Esophagus squamous epithelium (tissue), 5 donors: ENCODE data around the gene FN1. TPM values are rescaled to one million over a fixed set of nuclear protein-coding genes. Genes with fewer than 3 reads are reported as not detected.

Experiments
- DNase-seq: peaks from one replicate; lab custom pipeline; 2025; lab: John Stamatoyannopoulos, UW
- H3K27ac ChIP-seq, 4 donors: fragments of 200-600 bp; sonication (generic); one replicate each; pipeline ENCODE4 v1.5.1; 2016 to 2019; ENCODE audit warnings: mild to moderate bottlenecking in 1 of 4
- H3K27me3 ChIP-seq, 4 donors: fragments of 200-600 bp; sonication (generic); 1 replicate in 3 of 4; 2 replicates in 1 of 4; pipeline versions ENCODE4 v1.5.1 to v1.6.0; 2017 to 2021; ENCODE audit warnings: antibody characterized with exemption in 1 of 4
- H3K36me3 ChIP-seq, 3 donors: fragments of 200-600 bp; sonication (generic); one replicate each; pipeline ENCODE4 v1.5.1; 2016 to 2019
- H3K4me1 ChIP-seq, 3 donors: fragments of 200-600 bp; sonication (generic); one replicate each; pipeline ENCODE4 v1.5.1; 2017 to 2019
- H3K4me3 ChIP-seq, 4 donors: fragments of 200-600 bp; sonication (generic); 1 replicate in 3 of 4; 2 replicates in 1 of 4; pipeline ENCODE4 v1.5.1; 2016 to 2019; ENCODE audit warnings: mild to moderate bottlenecking in 2 of 4, moderate library complexity in 1 of 4
- H3K9me3 ChIP-seq, 3 donors: fragments of 200-600 bp; sonication (generic); one replicate each; pipeline ENCODE4 v1.5.1; 2016 to 2019
- CTCF ChIP-seq, 6 experiments: fragments of 450-650 bp in 4 of 6; fragments of 200-600 bp in 2 of 6; sonication (generic) in 2 of 6; IDR thresholded peaks; one replicate each; pipeline ENCODE4 v1.5.1; 2016 to 2019; ENCODE audit warnings: antibody characterized with exemption in 6 of 6, mild to moderate bottlenecking in 4 of 6, moderate library complexity in 4 of 6
- POLR2A ChIP-seq, 4 donors: fragments of 450-650 bp; IDR thresholded peaks; one replicate each; pipeline ENCODE4 v1.6.1; 2017; ENCODE audit warnings: antibody characterized with exemption in 4 of 4, mild to moderate bottlenecking in 4 of 4, moderate library complexity in 3 of 4
- WGBS, 2 donors: methylation state at CpG; one replicate each; pipeline ENCODE4 v1.1.5; 2018; 5-methylcytosine and 5-hydroxymethylcytosine counted together
- intact Hi-C: fragments of 100-400 bp; cut with DNase I; formaldehyde crosslinking; loops from one replicate; pipeline ENCODE4 v1.15.0; 2022
- total RNA-seq, 4 donors: library from RNA; depleted of rRNA; stranded (reverse); fragments of >200 nt; gene quantifications; one replicate each; pipeline ENCODE4 v1.1.0, GENCODE V29; 2016
- donor health status: DM: yes; HTN: yes; CAD: no.

FN1 gene
- total RNA-seq, 4 donors from 2014 or later: 15.7 to 393 (median 112) TPM

DNA sequence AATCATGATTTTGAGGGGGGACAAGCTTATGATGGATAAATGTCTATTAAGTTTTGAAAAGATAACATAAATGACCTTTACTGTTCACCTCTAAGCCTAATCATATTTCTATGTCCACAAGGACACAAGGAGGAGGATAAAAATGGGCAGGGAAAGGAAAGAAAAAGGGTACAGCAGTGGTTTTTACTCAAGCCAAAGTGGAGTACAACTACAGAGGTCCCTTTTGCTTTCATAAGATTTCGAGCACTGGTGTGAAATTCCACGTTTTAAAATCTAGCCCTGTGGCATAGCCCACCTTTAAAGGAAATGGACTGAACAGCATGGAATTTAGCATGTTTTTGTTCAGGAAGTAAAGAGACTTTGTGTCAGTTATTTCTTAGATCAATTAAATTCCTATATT lies 19.2 kb downstream of the FN1 start:
- intact Hi-C loops: no loop called here
- no peak for DNase-seq
- Histone ChIP-seq H3K27ac (peak overlapping the region in 2 of 4 donors; percentile 8 to 23), H3K9me3 (no peaks in the 10 kb centered on the region), H3K4me1 (peaks cover 0 to 13% (median 0%) of the 10 kb centered on the region in 3 donors), H3K36me3 (peaks cover 0 to 14% (median 0%) of the 10 kb centered on the region in 3 donors), H3K4me3 (no peak overlapping the region), H3K27me3 (no peaks in the 10 kb centered on the region)
- TF ChIP-seq POLR2A (IDR thresholded peaks at IDR 0.05) (no peak), CTCF (IDR thresholded peaks at IDR 0.05) (no peak)
- 34 to 55% methylated on average over 2 of the region's 2 CpGs for WGBS, 2 donors

- no peaks in the 10 kb centered on the region for H3K27me3 ChIP-seq
- peaks cover 0 to 15% (median 0%) of the 10 kb centered on the region in 3 donors for H3K4me1 ChIP-seq
- DNase-seq: no peak
- H3K4me3 ChIP-seq: no peak overlapping the region
- H3K27ac ChIP-seq: peak overlapping the region in 1 of 4 donors; percentile 23
- TF ChIP-seq POLR2A (IDR thresholded peaks at IDR 0.05) (no peak), CTCF (IDR thresholded peaks at IDR 0.05) (no peak)
- 67 to 72% methylated on average over 1 of the region's 1 CpG for WGBS, 2 donors
- intact Hi-C loops: no loop called here
- peaks cover 0 to 11% (median 0%) of the 10 kb centered on the region in 3 donors for H3K36me3 ChIP-seq
- H3K9me3 ChIP-seq: no peaks in the 10 kb centered on the region
Observed at GRCh38 chr2:215415820-215416577, 19.9 kb downstream of the FN1 start.

DNA sequence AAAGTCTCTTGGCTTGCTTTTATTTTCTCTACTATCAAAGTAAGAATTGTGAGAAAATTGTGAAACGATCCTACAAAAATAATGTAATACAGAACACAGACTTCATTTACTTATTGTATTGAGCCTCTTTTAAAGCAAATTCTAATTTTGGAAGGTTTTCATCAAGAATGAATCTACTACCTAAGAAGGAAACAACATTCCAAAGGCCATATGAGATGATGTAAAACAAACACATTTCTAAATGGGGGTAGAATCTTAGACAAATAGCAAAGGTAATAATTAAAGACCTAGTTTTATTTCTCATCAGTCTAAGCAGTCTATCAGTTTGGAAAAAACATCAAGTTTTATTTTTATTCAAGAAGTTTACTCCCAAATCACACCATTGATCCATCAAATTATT lies 20.6 kb downstream of the FN1 start:
- DNase-seq: no peak
- peaks cover 0 to 5% (median 0%) of the 10 kb centered on the region in 3 donors for H3K36me3 ChIP-seq
- H3K27ac ChIP-seq: no peak overlapping the region
- intact Hi-C loops: no loop called here
- TF ChIP-seq POLR2A (IDR thresholded peaks at IDR 0.05) (no peak), CTCF (IDR thresholded peaks at IDR 0.05) (no peak)
- H3K4me3 ChIP-seq: no peak overlapping the region
- H3K9me3 ChIP-seq: no peaks in the 10 kb centered on the region
- 18 to 43% methylated on average over 1 of the region's 1 CpG for WGBS, 2 donors
- no peaks in the 10 kb centered on the region for H3K27me3 ChIP-seq
- H3K4me1 ChIP-seq: peaks cover 0 to 23% (median 4%) of the 10 kb centered on the region in 3 donors

DNA sequence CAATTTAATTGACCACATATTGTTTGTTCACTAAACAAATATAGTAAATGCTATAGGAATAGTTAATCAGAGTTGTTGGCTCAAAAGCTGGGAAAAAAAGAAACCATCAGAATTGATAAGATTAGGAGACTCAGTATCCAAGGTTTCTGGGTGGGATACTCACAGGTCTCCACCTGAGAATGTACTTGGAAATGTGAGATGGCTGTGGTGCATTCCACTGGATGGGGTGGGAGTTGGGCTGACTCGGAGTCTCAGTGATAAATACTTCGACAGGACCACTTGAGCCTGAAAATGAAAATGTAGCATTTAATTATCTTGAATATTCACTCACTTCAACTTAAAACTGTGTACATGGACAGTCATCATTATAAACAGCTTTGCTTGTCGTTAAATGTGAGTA lies 21.2 kb downstream of the FN1 start:
- WGBS, 2 donors: 69 to 77% methylated on average over 3 of the region's 3 CpGs

More for the DNA sequence above, 21.2 kb downstream of the FN1 start:
- intact Hi-C loops: no loop called here
- TF ChIP-seq POLR2A (IDR thresholded peaks at IDR 0.05) (no peak), CTCF (IDR thresholded peaks at IDR 0.05) (no peak)
- no peak for DNase-seq
- peaks cover 0 to 23% (median 4%) of the 10 kb centered on the region in 3 donors for H3K4me1 ChIP-seq
- H3K9me3 ChIP-seq: no peaks in the 10 kb centered on the region
- no peaks in the 10 kb centered on the region for H3K36me3 ChIP-seq
- no peak overlapping the region for H3K4me3 ChIP-seq
- peak overlapping the region in 2 of 4 donors; percentile 26 to 44 for H3K27ac ChIP-seq
- no peaks in the 10 kb centered on the region for H3K27me3 ChIP-seq
